ENCODE results near the gene PFKFB3.

- TF ChIP-seq ESRRG (CRISPR knock-in tag; IDR thresholded peaks at IDR 0.05) (no peak), ZFP3 (CRISPR knock-in tag; IDR thresholded peaks at IDR 0.05) (no peak), BACH2 (CRISPR knock-in tag; IDR thresholded peaks at IDR 0.05; ENCODE audit: borderline replicate concordance) (no peak), ZNF8 (CRISPR knock-in tag; IDR thresholded peaks at IDR 0.05) (no peak), PATZ1 (CRISPR knock-in tag; IDR thresholded peaks at IDR 0.05; ENCODE audit: borderline replicate concordance) (no peak), GLIS3 (CRISPR knock-in tag; IDR thresholded peaks at IDR 0.05) (no peak), CREB5 (CRISPR knock-in tag; IDR thresholded peaks at IDR 0.05; ENCODE audit: low read depth) (no peak), ZNF70 (CRISPR knock-in tag; IDR thresholded peaks at IDR 0.05) (no peak), RARB (CRISPR knock-in tag; IDR thresholded peaks at IDR 0.05) (no peak)
Observed at GRCh38 chr10:6154566-6154965, 48.2 kb upstream of the PFKFB3 start.

All from SK-N-SH treated with all-trans-retinoic acid at 6 μM for 48 hours (cell line).